RPMI7951 (cell line): ENCODE measurements around the gene HSD17B8. TPM values are rescaled to one million over a fixed set of nuclear protein-coding genes. Genes with fewer than 3 reads are reported as not detected.
"Not testable (repeated sequence)": the region's sequence is repeated elsewhere in the genome, so short reads cannot be mapped to it uniquely, and the experiment has no call there.

Experiments
- DNase-seq: peaks from one replicate; pipeline ENCODE4 v3.0.0-alpha.2; 2012; ENCODE audit warnings: low read depth
- total RNA-seq: library from RNA; depleted of rRNA; stranded (reverse); fragments of >200 nt; shearing (Covaris generic); gene quantifications from 2 replicates; pipeline ENCODE4 v1.2.3, GENCODE V29; 2014

The HSD17B8 gene
- total RNA-seq, 1 experiment from 2014 or later = 3.4 TPM

GRCh38 chr6:33206027-33206863, 1.8 kb downstream of the HSD17B8 start:
- DNase-seq = peak; percentile 27

GRCh38 chr6:33206864-33207551, 2.6 kb downstream of the HSD17B8 start:
- DNase-seq = peak; percentile 67

- DNase-seq = peak; percentile 52
These were observed 3.2 kb downstream of the HSD17B8 start for GRCh38 chr6:33207552-33208090.

GRCh38 chr6:33208091-33208967, 3.9 kb downstream of the HSD17B8 start, which contains the start of gene RING1:
Gene RING1 (plus strand): TSS chr6:33208500. CDS start chr6:33208823, 323 bp downstream.
- peak; percentile 77 for DNase-seq

GRCh38 chr6:33209856-33210255, 5.4 kb downstream of the HSD17B8 start:
- DNase-seq = no peak

- DNase-seq = no peak
These were observed 6.7 kb downstream of the HSD17B8 start for GRCh38 chr6:33211136-33211535.

- DNase-seq = no peak
These were observed 7.4 kb downstream of the HSD17B8 start for GRCh38 chr6:33211666-33212422.

GRCh38 chr6:33212857-33213165, 8.4 kb downstream of the HSD17B8 start:
- DNase-seq = peak; percentile 30

- no peak for DNase-seq
These were observed 8.9 kb downstream of the HSD17B8 start for GRCh38 chr6:33213166-33213988.

GRCh38 chr6:33213989-33214335, 9.5 kb downstream of the HSD17B8 start:
- no peak for DNase-seq

GRCh38 chr6:33215271-33216116, 11.0 kb downstream of the HSD17B8 start:
- DNase-seq = no peak

- DNase-seq = no peak
These were observed 11.7 kb downstream of the HSD17B8 start for GRCh38 chr6:33216117-33216649.

GRCh38 chr6:33217246-33217645, 12.8 kb downstream of the HSD17B8 start:
- no peak for DNase-seq

- DNase-seq = peak; percentile 23
These were observed 13.2 kb downstream of the HSD17B8 start for GRCh38 chr6:33217681-33218080.

- not testable (repeated sequence) for DNase-seq
These were observed 22.2 kb downstream of the HSD17B8 start for GRCh38 chr6:33226503-33227120.

- DNase-seq = no peak
These were observed 30.8 kb downstream of the HSD17B8 start for GRCh38 chr6:33235221-33235634.

- DNase-seq = no peak
These were observed 31.9 kb downstream of the HSD17B8 start for GRCh38 chr6:33236328-33236727.

- DNase-seq = no peak
These were observed 32.4 kb downstream of the HSD17B8 start for GRCh38 chr6:33236852-33237251.

- DNase-seq = no peak
These were observed 33.3 kb downstream of the HSD17B8 start for GRCh38 chr6:33237741-33238140.
